GM21528 (cell line): ENCODE data around the gene HIC1.

Source experiments
- ATAC-seq: cut with Tn5 transposase; IDR thresholded peaks from one replicate; pipeline ENCODE4 v1.9.1; 2021; ENCODE audit warnings: mild to moderate bottlenecking, moderate library complexity; ENCODE audit not compliant: unreplicated experiment, low FRiP score

Gene HIC1

GRCh38 chr17:2101448-2102257 lies 46.8 kb downstream of the HIC1 start:
- no peak for ATAC-seq

- no peak for ATAC-seq
These were observed 48.3 kb downstream of the HIC1 start for GRCh38 chr17:2102931-2103809.

GRCh38 chr17:2105663-2106062 lies 50.8 kb downstream of the HIC1 start:
- no peak for ATAC-seq

GRCh38 chr17:2106308-2106955 lies 51.5 kb downstream of the HIC1 start:
- no peak for ATAC-seq

GRCh38 chr17:2107050-2107449 lies 52.1 kb downstream of the HIC1 start:
- ATAC-seq, result no peak

GRCh38 chr17:2107506-2107905 lies 52.6 kb downstream of the HIC1 start:
- ATAC-seq, result no peak

GRCh38 chr17:2108170-2108569 lies 53.3 kb downstream of the HIC1 start:
- no peak for ATAC-seq

GRCh38 chr17:2110436-2110835 lies 55.5 kb downstream of the HIC1 start:
- ATAC-seq, result no peak

- no peak for ATAC-seq
These were observed 56.8 kb downstream of the HIC1 start for GRCh38 chr17:2111691-2112090.
